Posterior vena cava (tissue), 2 donors: ENCODE results near the gene GPR35. TPM values are rescaled to one million over a fixed set of nuclear protein-coding genes. Genes with fewer than 3 reads are reported as not detected.
"Not testable (repeated sequence)": the region's sequence is repeated elsewhere in the genome, so short reads cannot be mapped to it uniquely, and the experiment has no call there.

ENCODE experiments used
- DNase-seq: peaks from one replicate; pipeline ENCODE4 v3.0.0-alpha.2; 2020; ENCODE audit warnings: low spot score
- intact Hi-C, 2 donors: fragments of 100-400 bp; cut with DNase I; formaldehyde crosslinking; loops; one replicate each; pipeline versions ENCODE4 v1.14.1 to v1.14.2; 2022 to 2023
- total RNA-seq, 2 donors: library from RNA; stranded (reverse); fragmentation: NEBNext Ultra II Directional; extraction: Animal tissue kit (Norgen Biotek cat#: 25700); gene quantifications; one replicate each; pipeline ENCODE4 v1.2.1, GENCODE V29; 2021
- donor health status: DM: yes; HTN: yes; CAD: no.
- donor health status: DM: yes; HTN: yes; CAD: no.

Gene GPR35
- total RNA-seq, 2 donors from 2014 or later, result 1.2 to 1.8 TPM

- DNase-seq, result no peak
- intact Hi-C loops, result no loop called here
These were observed 47.5 kb downstream of the GPR35 start for GRCh38 chr2:240672701-240673190.

GRCh38 chr2:240674461-240675184, 49.3 kb downstream of the GPR35 start:
- DNase-seq, intact Hi-C loops: not testable (repeated sequence)

GRCh38 chr2:240675345-240675744, 50.1 kb downstream of the GPR35 start:
- intact Hi-C loops, result not testable (repeated sequence)

GRCh38 chr2:240678043-240678442, 52.8 kb downstream of the GPR35 start:
- DNase-seq, intact Hi-C loops: not testable (repeated sequence)

More at GRCh38 chr2:240675345-240675744, 50.1 kb downstream of the GPR35 start:
- not testable (repeated sequence) for DNase-seq

- DNase-seq, intact Hi-C loops: not testable (repeated sequence)
These were observed 53.6 kb downstream of the GPR35 start for GRCh38 chr2:240678909-240679308.

GRCh38 chr2:240680185-240680584, 54.9 kb downstream of the GPR35 start:
- not testable (repeated sequence) for DNase-seq

More at GRCh38 chr2:240680185-240680584, 54.9 kb downstream of the GPR35 start:
- intact Hi-C loops, result not testable (repeated sequence)

Other genes with a start within 250 kb of the GPR35 start
- 10 to 100 TPM; 69.5 to 83.1 TPM for gene GPC1, start 189.8 kb upstream of the GPR35 start, total RNA-seq
- gene ANKMY1, start 67.5 kb upstream of the GPR35 start, total RNA-seq, result 10 to 100 TPM in 1 of 2 donors, 1 to 10 TPM in 1; 7.1 to 12.9 TPM
- 1 to 10 TPM; 2.0 to 2.3 TPM for gene DUSP28, start 65.1 kb upstream of the GPR35 start, total RNA-seq
- 10 to 100 TPM; 47.1 to 49.3 TPM for gene RNPEPL1, start 57.0 kb upstream of the GPR35 start, total RNA-seq
- gene CAPN10, start 38.7 kb upstream of the GPR35 start, total RNA-seq, result 10 to 100 TPM; 18.6 to 22.6 TPM
- gene AQP12B, start 57.4 kb downstream of the GPR35 start, total RNA-seq, result under 1 TPM in 1 of 2 donors, not detected in 1; 0.19 TPM
- gene AQP12A, start 66.4 kb downstream of the GPR35 start, total RNA-seq, result not detected
- gene KIF1A, start 194.7 kb downstream of the GPR35 start, total RNA-seq, result under 1 TPM; 0.37 to 0.57 TPM
- not detected for gene AGXT, start 243.3 kb downstream of the GPR35 start, total RNA-seq